Astrocyte (in vitro differentiated cells and primary cell): ENCODE measurements around the gene VDAC2. TPM values are rescaled to one million over a fixed set of nuclear protein-coding genes. Genes with fewer than 3 reads are reported as not detected.

Experiments
- total RNA-seq: library from RNA; stranded (reverse); gene quantifications from 2 replicates; pipeline ENCODE4 v1.2.1, GENCODE V29; 2021

The VDAC2 gene
- total RNA-seq, 1 donor from 2014 or later, result 373 TPM

Other genes starting within 250 kb of the VDAC2 start
- gene SAMD8, start 99.1 kb upstream of the VDAC2 start, total RNA-seq, result 33.3 and 35.4 TPM in 2 replicates
- 17.1 and 18.3 TPM in 2 replicates for gene COMTD1, start 25.2 kb downstream of the VDAC2 start, total RNA-seq
- 11.1 and 11.9 TPM in 2 replicates for gene ZNF503, start 191.0 kb downstream of the VDAC2 start, total RNA-seq
- gene LRMDA, start 220.8 kb downstream of the VDAC2 start, total RNA-seq, result 2.2 and 2.7 TPM in 2 replicates